NCI-H524 treated with DMSO at 0.1 percent for 48 hours (cell line): ENCODE data around the gene RXFP4.
A peak's percentile ranks its signal among the peaks of the same experiment; 100 is the strongest.

Experiments
- DNase-seq: peaks from one replicate; lab custom pipeline; 2025; lab: John Stamatoyannopoulos, UW

Gene RXFP4

DNA sequence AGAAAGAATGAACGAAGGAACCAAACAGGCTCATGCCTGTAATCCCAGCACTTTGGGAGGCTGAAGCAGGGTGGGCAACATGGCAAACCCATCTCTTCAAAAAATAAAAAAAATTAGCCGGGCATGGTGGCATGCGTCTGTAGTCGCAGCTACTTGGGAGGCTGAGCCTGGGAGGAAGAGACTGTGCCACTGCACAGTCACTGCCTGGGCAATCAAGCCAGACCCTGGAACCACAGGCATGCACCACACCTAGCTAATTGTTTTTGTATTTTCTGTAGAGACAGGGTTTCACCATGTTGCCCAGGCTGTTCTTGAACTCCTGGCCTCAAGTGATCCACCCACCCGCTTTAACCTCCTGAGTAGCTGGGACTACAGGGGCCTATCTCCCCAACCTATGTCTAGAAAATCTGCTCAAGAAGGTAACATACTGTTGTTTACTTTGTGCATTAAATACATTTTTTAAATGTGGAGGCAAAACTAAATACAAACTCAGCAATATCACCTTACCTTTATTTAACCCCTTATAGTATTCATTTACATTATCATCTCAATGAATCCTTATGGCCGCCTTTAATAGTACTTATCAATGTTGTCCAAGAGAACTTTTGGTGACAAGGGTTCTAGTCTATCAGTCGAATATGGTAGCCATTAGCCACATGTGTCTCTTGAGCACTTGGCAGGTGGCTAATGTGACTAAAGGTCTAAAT is 10.0 kb upstream of the RXFP4 start:
- no peak for DNase-seq

GRCh38 chr1:155932081-155932480 is 9.4 kb upstream of the RXFP4 start:
- no peak for DNase-seq

DNA sequence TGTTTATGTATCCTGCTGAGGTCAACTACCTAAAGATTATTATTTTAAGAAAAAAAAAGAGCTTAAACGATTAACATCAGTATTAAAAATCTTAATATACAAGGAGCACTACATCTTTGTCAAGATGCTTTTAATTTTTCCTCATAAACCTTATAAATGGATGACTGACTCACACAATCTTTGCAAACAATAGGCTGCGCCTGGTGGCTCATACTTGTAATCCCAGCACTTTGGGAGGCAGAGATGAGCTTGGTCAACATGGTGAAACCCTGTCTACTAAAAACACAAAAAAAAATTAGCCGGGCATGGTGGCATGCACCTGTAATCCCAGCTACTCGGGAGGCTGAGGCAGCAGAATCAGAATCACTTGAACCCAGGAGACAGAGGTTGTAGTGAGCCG is 9.0 kb upstream of the RXFP4 start:
- DNase-seq, result no peak

GRCh38 chr1:155933591-155934096 is 7.8 kb upstream of the RXFP4 start:
- DNase-seq, result no peak

DNA sequence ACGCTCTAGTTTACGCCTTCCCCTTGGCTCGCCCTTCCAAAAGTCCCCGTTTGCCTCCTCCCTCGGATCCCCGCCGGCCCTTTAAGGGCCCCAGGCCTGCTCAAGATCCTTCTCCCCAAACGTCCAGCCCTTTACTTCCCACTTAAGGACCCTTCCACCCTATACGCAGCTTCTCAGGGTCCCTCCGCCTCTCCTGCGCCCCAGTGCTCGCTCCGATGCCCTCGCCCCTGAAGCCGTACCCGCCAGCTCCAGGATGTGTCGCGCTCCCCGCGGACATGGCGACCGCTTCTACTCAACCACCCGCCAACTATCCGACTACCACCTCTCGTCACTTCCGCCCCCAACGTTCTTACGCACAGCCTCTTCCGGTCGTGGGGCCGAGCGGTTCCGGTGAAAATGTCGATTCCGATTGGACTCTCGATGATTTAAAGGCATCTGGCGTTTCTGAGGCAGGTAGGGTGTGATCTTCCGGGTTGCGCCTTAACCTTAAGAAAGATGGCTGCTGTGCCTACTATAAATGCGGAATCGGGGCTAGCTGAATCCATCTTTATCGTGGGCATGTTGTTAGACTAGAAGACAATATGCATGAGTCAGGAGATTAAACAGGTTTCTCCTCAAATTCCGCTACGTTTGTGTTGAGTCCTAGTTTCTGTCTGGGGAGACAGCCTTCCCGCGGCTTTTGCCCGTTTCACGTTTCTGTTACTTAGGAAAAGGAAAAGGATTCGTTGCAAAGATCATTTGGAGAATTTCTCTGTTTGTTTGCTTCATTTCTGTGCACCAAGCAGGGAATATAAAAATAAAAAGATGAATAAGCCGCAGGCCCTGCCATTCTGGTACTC is 7.1 kb upstream of the RXFP4 start, which contains the start of gene KHDC4:
Gene KHDC4, minus strand, starts transcription at position 317 of the 839 bp plus-strand sequence. Its CDS starts 40 bp downstream, at position 277.
- peak; percentile 96 for DNase-seq

DNA sequence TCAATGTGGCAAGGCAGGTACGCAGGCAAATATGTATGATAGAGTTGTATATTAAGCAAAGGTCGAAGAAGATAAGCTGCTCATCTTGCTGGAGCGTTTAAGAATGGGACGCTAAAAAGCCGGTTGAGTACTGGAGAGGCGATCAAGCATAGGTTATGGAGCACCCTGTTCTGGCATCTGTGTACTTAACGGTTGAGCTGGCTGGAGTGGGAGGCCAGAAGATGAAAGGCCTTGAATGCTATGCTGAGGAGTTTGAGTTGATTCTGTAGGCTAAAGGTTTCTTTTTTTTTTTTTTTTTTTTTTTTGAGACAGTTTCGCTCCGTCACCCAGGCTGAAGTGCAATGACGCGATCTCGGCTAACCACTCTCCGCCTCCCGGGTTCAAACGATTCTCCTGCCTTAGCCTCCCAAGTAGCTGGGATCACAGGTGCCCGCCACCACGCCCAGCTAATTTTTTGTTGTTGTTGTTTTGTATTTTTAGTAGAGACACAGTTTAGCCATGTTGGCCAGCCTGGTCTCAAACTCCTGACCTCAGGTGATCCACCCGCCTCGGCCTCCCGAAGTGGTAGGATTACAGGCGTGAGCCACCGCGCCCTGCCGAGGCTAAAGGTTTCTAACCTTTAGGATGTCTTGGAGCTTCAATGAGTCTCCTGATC is 6.4 kb upstream of the RXFP4 start:
- DNase-seq, result no peak

DNA sequence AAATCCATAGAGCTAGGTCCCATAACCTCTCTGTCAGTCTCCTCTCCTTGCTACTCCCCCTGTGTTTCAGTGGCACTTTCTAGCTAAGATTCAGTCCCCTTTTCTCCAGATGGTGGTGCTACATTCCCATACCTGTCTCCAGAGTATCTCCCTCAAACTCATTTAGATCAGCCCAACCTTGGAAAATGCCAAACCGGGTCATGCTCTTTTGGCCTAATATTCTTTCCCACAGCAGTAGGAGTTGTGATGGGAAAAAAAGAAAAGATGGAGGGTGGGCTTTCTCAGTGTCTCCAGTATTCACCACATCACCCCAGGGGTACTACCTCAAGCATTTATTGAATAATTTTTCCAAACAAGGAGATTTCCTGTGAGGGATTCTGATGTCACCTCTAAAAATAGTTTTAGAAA is 3.2 kb upstream of the RXFP4 start:
- peak; percentile 6 for DNase-seq

GRCh38 chr1:155940482-155940992 is 901 bp upstream of the RXFP4 start:
- DNase-seq, result no peak

DNA sequence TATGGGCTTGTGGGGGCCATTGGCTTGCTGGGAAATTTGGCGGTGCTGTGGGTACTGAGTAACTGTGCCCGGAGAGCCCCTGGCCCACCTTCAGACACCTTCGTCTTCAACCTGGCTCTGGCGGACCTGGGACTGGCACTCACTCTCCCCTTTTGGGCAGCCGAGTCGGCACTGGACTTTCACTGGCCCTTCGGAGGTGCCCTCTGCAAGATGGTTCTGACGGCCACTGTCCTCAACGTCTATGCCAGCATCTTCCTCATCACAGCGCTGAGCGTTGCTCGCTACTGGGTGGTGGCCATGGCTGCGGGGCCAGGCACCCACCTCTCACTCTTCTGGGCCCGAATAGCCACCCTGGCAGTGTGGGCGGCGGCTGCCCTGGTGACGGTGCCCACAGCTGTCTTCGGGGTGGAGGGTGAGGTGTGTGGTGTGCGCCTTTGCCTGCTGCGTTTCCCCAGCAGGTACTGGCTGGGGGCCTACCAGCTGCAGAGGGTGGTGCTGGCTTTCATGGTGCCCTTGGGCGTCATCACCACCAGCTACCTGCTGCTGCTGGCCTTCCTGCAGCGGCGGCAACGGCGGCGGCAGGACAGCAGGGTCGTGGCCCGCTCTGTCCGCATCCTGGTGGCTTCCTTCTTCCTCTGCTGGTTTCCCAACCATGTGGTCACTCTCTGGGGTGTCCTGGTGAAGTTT is 550 bp downstream of the RXFP4 start:
- no peak for DNase-seq

GRCh38 chr1:155942578-155943141 is 1.2 kb downstream of the RXFP4 start:
- DNase-seq, result no peak

- DNase-seq, result no peak
Observed at GRCh38 chr1:155944444-155944799, 3.0 kb downstream of the RXFP4 start.

DNA sequence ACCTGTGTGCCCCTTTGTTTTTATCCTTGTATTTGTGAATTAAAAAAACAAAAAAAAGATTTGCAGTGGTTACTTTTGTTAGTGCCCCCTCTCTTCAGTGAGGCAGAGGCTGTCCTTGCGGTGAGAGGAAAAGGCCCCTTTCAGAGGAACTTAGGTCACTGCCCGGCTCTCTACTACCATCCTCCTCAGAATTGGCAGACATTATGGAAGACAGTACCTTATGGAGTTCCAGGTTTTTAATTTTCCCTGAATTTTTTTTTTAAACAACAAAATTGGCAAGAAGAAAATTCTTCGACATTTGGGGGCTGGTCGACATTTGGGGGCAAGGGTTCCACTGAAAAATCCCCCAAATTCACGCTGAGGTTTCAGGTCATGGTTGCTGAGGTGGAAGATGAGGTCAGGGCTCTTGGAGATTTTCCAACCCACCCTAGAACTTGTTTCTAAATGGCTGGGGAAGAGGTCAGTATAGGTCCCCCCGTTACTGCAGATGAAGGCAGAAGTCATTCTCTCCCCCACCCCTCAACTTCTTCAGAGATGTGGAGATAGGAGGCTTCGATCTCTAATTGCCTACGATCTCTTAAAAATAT is 5.3 kb downstream of the RXFP4 start:
- no peak for DNase-seq

DNA sequence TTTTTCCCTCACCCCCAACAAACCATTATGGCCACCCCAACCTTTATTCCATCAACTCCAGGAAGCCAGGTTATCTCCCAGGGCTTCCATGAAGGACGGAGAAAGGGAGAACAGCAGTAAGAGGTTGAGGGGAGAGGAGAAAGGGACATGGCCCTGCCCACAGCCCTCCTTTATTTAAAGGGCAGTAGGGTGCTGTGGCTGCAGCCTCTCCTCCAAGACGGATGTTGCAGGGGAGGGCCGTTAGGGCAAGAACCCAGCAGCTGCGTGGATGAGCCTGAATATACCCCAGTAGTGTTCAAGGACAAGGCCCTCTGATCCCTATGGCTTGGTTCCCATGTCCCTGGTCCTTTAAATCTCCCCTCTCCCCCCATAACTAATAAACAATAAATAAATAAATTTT is 5.9 kb downstream of the RXFP4 start:
- no peak for DNase-seq

GRCh38 chr1:155947741-155948140 is 6.3 kb downstream of the RXFP4 start:
- DNase-seq, result no peak

GRCh38 chr1:155950829-155951228 is 9.4 kb downstream of the RXFP4 start:
- DNase-seq, result no peak

GRCh38 chr1:155951753-155952504 is 10.5 kb downstream of the RXFP4 start:
- DNase-seq, result no peak

GRCh38 chr1:155952505-155952890 is 11.1 kb downstream of the RXFP4 start:
- DNase-seq, result no peak

GRCh38 chr1:155954645-155955044 is 13.2 kb downstream of the RXFP4 start:
- no peak for DNase-seq

DNA sequence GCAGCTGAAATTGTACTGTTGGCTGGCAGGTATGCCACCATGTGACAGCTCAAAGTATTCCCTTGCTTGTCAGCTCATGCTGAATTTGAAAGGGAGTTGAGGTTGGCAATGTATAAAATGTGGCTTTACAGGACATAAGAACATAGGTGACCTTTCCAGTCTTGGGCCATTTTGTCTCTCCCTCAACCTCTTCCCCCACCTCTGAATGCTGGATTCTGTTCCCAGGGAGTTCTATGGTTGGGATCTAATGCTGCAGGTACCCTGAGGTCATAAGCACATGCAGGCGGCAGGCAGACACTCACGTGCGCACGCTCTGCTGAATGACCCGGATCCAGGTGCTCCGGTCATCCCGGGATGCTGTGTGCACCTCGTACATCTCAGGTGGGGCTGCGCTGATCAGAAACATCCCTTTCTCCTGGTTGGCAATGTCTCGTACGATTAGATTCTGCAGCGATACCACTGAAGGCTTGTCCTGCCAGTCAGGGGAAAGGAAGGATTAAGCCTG is 16.0 kb downstream of the RXFP4 start:
- DNase-seq, result no peak

DNA sequence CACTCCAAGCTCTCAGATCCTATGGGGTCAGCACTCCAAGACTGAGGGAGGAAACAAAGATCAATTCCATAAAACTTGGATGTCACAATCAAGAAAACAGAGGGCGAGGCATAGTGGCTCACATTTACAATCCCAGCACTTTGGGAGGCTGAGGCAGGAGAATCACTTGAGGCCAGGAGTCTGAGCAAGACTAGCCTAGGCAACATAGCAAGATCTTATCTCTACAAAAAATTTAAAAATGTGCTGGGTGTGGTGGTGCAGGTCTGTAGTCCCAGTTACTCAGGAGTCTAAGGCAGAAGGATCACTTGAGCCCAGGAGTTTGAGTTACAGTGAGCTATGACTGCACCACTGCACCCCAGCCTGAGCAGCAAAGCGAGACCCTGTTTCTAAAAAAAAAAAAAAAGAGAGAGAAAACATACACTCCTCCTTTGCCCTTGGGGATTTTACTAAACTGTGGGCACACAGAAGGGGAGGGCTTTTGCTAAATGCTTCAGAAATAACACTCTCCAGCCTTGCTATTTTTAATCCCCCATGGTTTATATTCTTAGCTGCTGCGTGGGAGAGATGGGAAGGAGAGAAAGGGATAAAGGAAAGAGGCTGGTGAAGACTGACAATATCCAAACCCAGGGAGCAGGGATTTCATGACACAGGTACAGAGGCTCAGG is 18.8 kb downstream of the RXFP4 start:
- DNase-seq, result no peak
